WI38 (cell line): Measurements from ENCODE around the gene KIAA0825.
"Not testable (repeated sequence)": the region's sequence is repeated elsewhere in the genome, so short reads cannot be mapped to it uniquely, and the experiment has no call there.

Experiments used
- H3K4me3 ChIP-seq: 2 replicates; pipeline ENCODE4 v1.5.1; 2011; ENCODE audit warnings: low read depth, mild to moderate bottlenecking, control low read depth, low read length
- CTCF ChIP-seq: IDR thresholded peaks from 2 replicates; pipeline ENCODE4 v1.5.1; 2012; ENCODE audit warnings: low read depth, mild to moderate bottlenecking, control low read depth, low read length

The KIAA0825 gene

GRCh38 chr5:94575196-94575595, 43.2 kb downstream of the KIAA0825 start:
- H3K4me3 ChIP-seq = no peak overlapping the region
- TF ChIP-seq CTCF = no peak

- not testable (repeated sequence) for H3K4me3 ChIP-seq
Observed at GRCh38 chr5:94573349-94573748, 45.1 kb downstream of the KIAA0825 start.

- no peak overlapping the region for H3K4me3 ChIP-seq
- no peak for TF ChIP-seq CTCF
Observed at GRCh38 chr5:94571415-94571814, 47.0 kb downstream of the KIAA0825 start.

GRCh38 chr5:94564812-94565211, 53.6 kb downstream of the KIAA0825 start:
- no peak overlapping the region for H3K4me3 ChIP-seq
- no peak for TF ChIP-seq CTCF

GRCh38 chr5:94562327-94562971, 56.0 kb downstream of the KIAA0825 start:
- TF ChIP-seq CTCF = no peak
- H3K4me3 ChIP-seq = no peak overlapping the region

- no peak overlapping the region for H3K4me3 ChIP-seq
- TF ChIP-seq CTCF = no peak
Observed at GRCh38 chr5:94558028-94558427, 60.4 kb downstream of the KIAA0825 start.

GRCh38 chr5:94551858-94552257, 66.5 kb downstream of the KIAA0825 start:
- H3K4me3 ChIP-seq = no peak overlapping the region
- no peak for TF ChIP-seq CTCF
